ENCODE results near the gene FUS.
"Not testable (repeated sequence)": the region's sequence is repeated elsewhere in the genome, so short reads cannot be mapped to it uniquely, and the experiment has no call there.

FUS gene

GRCh38 chr16:31179747-31180459 lies at the start of gene FUS:
Gene FUS, plus strand, starts transcription at chr16:31180139. Its CDS starts 76 bp downstream, at chr16:31180215.
- no peak for DNase-seq (ENCODE audit: low read depth)

DNA sequence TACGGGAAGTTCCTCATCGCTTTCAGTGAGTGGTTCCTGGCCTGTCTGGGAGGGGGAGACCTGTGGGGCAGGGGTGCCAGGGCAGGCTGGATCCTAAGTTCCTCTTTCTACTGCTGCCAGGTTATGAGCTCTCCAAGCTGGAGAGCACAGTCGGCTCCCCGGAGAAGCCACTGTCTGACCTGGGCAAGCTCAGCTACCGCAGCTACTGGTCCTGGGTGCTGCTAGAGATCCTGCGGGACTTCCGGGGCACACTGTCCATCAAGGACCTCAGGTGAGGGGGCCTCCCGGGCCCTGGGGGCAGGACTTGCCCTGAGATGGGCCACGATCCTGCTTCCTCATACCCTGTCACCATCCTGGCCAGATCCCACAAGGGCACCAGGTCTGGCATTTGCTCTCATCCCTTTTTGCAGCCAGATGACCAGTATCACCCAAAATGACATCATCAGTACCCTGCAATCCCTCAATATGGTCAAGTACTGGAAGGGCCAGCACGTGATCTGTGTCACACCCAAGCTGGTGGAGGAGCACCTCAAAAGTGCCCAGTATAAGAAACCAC lies 49.5 kb upstream of the FUS start:
- DNase-seq (ENCODE audit: low read depth): no peak

- DNase-seq (ENCODE audit: low read depth): no peak
Measured at GRCh38 chr16:31130899-31131298, 49.0 kb upstream of the FUS start.

DNA sequence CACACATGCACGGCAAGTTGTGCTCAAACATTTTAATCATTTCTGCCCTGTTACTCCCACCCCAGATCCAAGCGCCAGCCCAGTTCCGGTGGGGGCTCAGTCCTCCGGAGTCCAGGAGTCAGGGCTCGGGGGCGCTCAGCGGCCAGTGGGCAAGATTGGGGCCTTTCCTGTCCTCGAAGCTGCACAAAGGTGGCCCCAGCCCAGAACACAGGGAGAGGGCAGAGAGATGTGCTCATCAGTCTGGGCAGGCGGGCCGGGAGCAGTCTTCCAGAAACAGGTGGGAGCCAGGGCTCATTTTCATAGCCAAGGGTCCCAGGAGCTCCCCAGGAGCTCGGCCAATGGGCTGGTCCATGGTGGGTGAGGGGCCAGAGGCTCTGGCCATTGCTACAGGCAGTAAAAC lies 48.5 kb upstream of the FUS start:
- DNase-seq (ENCODE audit: low read depth): no peak

- no peak for DNase-seq (ENCODE audit: low read depth)
Measured at GRCh38 chr16:31131841-31132271, 48.1 kb upstream of the FUS start.

DNA sequence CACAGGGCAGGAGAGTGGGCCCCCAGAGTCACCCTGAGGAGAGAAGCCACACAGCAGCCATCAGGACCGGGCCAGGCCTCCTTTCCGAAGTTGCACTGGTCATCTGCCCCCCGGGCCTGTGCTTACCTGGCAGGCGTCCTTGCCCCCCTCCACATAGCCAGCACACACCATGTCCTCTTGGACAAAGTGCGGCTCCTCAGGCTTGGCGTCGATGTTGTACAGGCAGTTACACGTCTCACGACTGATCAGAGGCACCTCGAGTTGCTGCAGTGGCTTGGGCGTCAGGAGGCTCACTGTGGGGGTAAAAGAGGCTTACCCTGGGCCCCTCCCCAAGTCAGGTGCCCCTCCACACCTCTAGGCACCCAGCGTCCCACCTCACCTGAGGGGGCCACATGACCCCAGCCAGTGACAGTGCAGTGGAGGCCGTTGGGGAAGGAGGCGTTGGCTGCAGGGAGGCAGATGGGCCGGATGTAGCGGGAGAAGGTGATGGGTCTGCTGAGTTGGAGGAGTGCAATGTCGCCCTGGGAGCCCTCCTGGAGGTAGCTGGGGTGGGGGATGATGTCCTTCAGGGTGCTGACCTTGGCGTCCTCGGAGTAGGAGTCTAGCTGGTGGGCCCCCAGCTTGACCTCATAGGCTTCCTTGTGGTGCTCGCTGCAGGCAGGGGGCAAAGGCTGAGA lies 47.5 kb upstream of the FUS start:
- DNase-seq (ENCODE audit: low read depth): no peak

GRCh38 chr16:31133046-31133501 lies 46.9 kb upstream of the FUS start:
- DNase-seq (ENCODE audit: low read depth): no peak

GRCh38 chr16:31134091-31134571 lies 45.8 kb upstream of the FUS start:
- no peak for DNase-seq (ENCODE audit: low read depth)

DNA sequence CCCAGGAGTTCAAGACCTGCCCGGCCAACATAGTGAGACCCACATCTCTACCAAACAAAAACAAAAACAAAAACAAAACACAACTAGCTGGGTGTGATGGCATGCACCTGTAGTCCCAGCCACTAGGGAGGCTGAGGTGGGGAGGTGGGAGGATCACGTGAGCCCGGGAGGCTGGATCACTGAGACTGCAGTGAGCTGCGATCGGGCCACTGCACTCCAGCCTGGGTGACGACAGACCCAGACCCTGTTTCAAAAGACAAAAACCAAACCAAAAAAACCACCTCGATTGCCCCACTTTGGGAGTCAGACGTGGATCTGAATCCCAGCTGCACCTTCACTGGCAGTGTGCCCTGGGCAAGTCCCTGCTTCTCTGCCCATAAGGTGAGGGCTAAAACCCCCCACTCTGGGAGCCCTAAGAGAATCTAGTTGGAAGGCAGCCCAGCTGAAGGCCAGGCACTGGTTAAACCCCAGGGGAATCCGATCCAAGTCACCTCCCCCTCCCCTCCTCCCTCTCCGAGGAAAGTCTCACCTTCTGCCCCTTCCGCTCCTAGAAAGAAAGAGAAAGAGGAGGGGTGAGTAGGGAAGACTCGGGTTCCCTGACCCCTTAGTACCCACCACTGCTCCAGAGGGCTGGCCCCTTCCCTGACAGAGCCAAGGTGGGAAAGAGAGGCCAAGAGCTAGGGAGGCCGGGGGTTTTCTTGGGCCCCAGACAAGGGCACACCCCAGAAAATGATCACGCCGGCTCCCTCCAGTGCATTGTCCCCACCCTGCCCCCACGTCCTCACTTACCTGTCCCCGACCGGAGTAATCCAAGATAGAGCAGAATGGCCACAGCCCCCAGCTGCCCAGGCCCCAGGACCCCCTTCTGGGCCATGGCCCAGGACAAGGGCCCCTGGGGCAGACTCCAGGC lies 45.1 kb upstream of the FUS start:
- DNase-seq (ENCODE audit: low read depth): no peak

DNA sequence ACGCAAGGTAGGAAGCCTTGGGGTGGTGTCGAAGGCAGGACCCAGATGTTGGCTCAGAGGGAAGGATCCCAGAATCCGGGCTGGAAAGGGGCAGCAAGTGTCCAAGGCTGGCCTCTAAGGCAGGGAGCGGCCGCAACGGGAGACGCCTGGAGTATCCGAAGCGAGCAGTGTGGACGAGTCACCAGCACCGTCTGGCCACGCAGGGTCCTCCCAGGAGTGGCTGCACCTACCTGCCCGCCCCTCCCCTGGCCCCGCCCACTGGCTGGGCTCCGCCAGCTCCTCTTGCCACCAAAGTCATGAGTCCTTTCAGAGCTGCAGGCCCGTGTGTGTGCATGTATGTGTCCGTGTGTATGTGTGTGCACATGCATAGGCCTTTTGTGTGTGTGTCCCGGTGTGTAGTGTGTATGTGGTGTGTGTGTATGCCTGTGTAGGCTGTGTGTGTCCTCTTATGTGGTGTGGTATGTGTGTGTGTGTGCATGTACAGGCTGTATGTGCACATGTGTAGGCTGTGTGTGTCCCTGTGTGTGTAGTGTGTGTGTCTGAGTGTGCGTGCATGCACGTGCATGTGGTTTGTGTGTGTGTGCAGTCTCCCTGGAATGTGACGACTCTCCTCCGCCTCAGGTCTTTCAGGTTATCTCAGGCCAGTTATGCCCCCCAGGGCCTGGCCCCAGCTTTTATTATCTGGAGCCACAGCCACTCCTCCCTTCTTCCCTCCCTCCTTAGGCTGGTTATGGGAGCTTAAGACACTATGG lies 44.2 kb upstream of the FUS start, which contains the start of gene PRSS8:
PRSS8 (minus strand) TSS at position 193 of the 752 bp plus-strand sequence. CDS start 229 bp downstream, outside the sequence.
- no peak for DNase-seq (ENCODE audit: low read depth)

- DNase-seq (ENCODE audit: low read depth): no peak
Measured at GRCh38 chr16:31136287-31136662, 43.7 kb upstream of the FUS start.

DNA sequence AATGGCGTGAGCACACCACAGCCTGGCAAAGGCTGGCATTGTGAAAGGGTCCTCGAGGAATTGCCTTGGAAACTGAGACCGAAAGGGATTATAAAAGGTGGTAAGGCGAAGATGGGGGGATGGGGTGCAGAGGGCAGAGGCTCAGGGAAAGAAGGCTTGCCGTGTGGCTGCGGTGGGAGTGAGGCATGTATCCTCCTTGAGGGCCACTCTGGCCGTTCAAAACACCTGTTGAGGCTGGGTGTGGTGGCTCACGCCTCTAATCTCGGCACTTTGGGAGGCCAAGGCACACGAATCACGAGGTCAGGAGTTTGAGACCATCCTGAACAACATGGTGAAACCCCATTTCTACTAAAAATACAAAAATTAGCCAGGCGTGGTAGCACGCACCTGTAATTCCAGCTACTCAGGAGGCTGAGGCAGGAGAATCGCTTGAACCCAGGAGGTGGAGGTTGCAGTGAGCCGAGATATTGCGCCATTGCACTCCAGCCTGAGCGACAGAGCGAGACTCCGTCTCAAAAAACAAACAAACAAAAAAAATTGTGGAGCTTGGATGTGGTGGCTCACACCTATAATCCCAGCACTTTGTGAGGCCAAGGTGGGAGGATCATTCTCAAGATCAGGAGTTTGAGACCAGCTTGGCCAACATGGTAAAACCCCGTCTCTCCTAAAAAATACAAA lies 43.0 kb upstream of the FUS start:
- not testable (repeated sequence) for DNase-seq (ENCODE audit: low read depth)

DNA sequence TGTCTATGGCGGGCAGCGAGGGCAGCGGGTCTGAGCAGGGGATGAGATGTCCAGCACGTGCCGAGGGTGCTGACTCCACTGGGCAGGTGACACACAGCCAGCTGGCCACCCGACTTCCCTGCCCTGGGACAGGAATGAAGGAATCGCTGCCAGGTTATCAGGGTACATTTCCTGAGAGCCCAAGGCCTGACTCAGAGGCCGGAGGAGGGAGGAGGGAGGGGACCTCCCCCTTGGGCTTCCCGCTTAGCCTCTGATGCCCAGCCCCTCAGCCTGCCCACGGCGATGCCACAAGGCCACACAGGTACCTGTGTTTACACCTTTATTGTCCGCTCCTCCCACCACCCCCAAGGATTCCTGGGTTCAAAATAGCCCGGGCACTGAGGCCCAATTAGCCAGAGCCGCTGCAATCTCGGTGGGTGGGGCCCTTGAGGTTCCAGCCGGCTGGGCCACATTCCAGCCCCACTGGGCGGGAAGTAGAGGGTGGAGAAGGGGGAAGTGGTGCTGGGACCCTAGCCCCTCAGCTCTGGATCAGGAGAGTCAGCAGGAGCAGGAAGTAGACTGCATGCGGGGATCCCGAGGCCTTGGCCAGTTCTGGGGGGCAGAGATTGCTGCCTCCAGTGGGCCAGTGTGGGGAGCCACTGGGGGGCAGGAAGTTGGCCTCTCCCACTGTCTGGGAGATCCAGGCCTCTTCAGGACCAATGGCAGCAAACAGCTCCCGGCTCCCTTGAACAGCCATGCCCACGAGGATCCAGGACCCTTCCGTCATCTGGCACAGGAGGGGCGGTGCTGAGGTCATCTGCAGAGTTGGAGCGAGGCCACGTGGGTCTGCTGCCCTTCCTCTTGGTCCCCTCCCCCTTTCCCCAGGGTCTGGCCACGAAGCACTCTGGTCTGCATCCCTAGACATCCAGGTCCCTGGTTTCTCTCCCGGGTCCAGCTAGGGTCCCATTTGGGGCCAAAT lies 41.0 kb upstream of the FUS start:
- peak; percentile 16 for DNase-seq (ENCODE audit: low read depth)

DNA sequence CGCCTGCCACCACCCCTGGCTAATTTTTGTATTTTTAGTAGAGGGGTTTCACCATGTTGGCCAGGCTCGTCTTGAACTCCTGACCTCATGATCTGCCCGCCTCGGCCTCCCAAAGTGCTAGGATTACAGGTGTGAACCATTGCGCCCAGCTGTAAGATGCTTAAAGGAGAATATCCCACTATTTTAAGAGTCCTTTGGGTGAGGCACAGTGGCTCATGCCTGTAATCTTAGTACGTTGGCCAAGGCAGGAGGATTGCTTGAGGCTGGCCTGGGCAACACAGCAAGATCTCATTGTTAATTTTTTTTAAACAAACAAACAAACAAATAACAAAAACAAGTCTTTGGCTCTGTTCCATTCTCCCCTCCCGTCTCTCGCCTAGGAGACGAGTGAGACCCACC lies 38.9 kb upstream of the FUS start:
- DNase-seq (ENCODE audit: low read depth): not testable (repeated sequence)

DNA sequence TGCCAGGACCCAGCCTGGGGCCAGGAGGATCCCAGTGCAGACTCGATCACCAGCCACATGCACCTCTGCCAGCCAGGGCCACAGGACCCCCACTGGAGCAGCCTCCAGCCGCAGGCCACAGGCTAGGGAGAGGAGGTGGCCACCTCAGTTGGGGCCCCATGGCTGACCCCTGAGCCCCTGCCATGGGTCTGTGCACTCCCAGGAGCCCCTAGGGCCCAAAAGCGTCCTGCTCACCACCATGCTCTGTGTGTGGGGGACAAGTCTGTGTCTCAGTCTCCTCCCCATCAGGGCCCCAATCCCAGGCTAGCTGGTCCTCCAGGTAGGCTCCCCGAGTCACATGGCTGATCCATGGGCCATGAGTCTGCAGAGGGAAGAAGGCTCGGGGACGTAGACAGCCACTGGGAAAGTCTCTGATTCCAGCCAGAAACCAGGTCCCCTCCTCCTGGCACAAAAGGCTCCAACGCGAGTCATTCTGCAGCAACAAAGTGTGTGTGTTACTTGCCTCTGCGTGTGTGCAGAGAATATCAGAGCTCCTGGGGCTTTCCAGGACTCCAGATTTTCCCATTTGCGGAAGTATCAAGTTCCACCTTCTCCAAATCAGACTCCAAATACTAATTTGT lies 38.3 kb upstream of the FUS start:
- DNase-seq (ENCODE audit: low read depth): peak; percentile 37

DNA sequence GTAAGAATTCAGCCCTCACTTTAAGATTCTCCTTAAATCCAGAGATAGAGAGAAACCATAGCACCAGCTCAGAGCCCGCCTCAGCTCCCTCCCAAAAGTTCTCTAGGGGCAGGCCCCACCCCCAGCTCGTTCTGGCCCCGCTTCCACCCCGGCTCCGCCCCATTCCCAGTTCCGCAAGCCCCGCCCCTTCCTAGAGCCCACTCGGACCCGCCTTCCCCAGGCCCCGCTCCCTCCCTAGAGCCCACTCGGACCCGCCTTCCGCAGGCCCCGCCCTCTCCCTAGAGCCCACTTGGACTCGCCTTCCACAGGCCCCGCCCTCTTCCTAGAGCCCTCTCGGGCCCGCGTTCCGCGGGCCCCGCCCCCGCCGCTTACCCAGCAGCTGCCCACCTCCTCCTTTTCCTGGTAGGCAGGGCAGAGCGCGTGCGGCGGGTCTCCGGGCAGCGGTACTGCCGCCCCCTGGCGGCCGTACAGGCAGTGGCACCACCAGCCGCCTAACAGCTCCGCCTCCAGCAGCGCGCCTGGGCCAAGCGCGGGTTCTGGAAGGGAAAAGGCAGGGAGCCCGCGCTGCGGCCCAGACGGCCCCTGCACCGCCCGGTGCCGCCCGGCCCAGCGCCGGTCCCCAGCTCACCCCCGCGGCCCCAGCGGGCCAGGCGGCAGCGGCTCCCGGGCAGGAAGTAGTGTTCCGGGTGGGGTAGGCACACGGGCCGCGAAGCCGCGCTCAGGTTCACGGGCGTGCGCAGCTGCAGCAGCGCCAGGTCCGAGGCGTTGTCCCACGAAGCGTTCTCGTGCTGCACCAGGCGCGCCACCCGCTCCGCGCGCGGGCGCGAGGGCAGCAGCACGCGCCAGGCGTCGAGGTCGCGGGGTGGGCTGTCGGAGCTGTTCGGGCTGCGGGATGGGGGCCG lies 37.6 kb upstream of the FUS start:
- DNase-seq (ENCODE audit: low read depth): peak; percentile 77

GRCh38 chr16:31143011-31143693 lies 36.8 kb upstream of the FUS start:
- DNase-seq (ENCODE audit: low read depth): no peak
